K562 (cell line): ENCODE data around the gene ZDHHC8. TPM values are rescaled to one million over a fixed set of nuclear protein-coding genes. Genes with fewer than 3 reads are reported as not detected.

ENCODE experiments used
- ATAC-seq: fragments of 200-7000 bp; cut with Tn5 transposase; 3 replicates; pipeline ENCODE4 v1.9.1; 2020; ENCODE audit warnings: moderate library complexity
- BruUV-seq: library from RNA; stranded (reverse); fragments of 400-500 nt; replicated peaks from 2 replicates; lab custom pipeline; 2021; lab: Mats Ljungman, UMichigan
- CTCF ChIA-PET: fragments of 300-600 bp; formaldehyde crosslinking; extraction: SDS; loops from one replicate; lab custom pipeline; 2021; ENCODE audit warnings: low intra/inter-chr PET ratio; lab: Yijun Ruan, JAX
- POLR2A ChIA-PET: fragments of 300-600, 350-650 bp; sonication (Branson Sonifier 250); formaldehyde crosslinking; extraction: SDS; loops from one replicate; lab custom pipeline; 2021; ENCODE audit warnings: antibody characterized with exemption, inconsistent platforms; lab: Yijun Ruan, JAX
- DNase-seq, 4 experiments: peaks; one replicate each; pipeline versions ENCODE4 v3.0.0 to v3.0.0-alpha.2; 2011 to 2018; ENCODE audit warnings: low spot score in 3 of 4, mixed read lengths in 3 of 4; ENCODE audit errors: extremely low read depth in 1 of 4
- FAIRE-seq: peaks from 2 replicates; lab custom pipeline; 2011; peaks lifted over from hg19 to GRCh38; lab: Jason Lieb, UNC
- H2AFZ ChIP-seq: 2 replicates; pipeline ENCODE4 v1.6.0; 2011; ENCODE audit warnings: low read depth, low read length, control low read depth, inconsistent platforms
- H3K27ac ChIP-seq: fragments of 200-600 bp; 3 replicates; pipeline ENCODE4 v1.8.0; 2011; ENCODE audit warnings: low read depth, mild to moderate bottlenecking, control low read depth, inconsistent platforms, low read length, moderate library complexity, mixed read lengths; ENCODE audit errors: extremely low read depth
- H3K27me3 ChIP-seq, 2 experiments: fragments of 300-600 bp in 1 of 2; 2 replicates in 1 of 2; 3 replicates in 1 of 2; pipeline versions ENCODE4 v1.6.0 to v1.8.0; 2011; ENCODE audit warnings: inconsistent platforms in 2 of 2, low read length in 2 of 2, mild to moderate bottlenecking in 1 of 2, mixed read lengths in 1 of 2, moderate library complexity in 1 of 2; ENCODE audit not compliant: control insufficient read depth in 2 of 2, insufficient read depth in 2 of 2
- H3K36me3 ChIP-seq: fragments of 300-600 bp; 3 replicates; pipeline ENCODE4 v1.8.0; 2011; ENCODE audit warnings: mild to moderate bottlenecking, low read length, inconsistent platforms; ENCODE audit not compliant: control insufficient read depth, insufficient read depth
- H3K4me1 ChIP-seq, 2 experiments: fragments of 200-600 bp in 1 of 2; replicated peaks in 1 of 2; 2 replicates in 1 of 2; 3 replicates in 1 of 2; pipeline versions ENCODE4 v1.5.1 to v1.8.0; 2011; ENCODE audit warnings: inconsistent platforms in 2 of 2, low read length in 2 of 2, mild to moderate bottlenecking in 1 of 2, mixed read lengths in 1 of 2, moderate library complexity in 1 of 2; ENCODE audit not compliant: control insufficient read depth in 2 of 2, insufficient read depth in 2 of 2
- H3K4me2 ChIP-seq: 2 replicates; pipeline ENCODE4 v1.6.1; 2011; ENCODE audit warnings: low read length, control low read depth, inconsistent platforms, mixed read lengths; ENCODE audit not compliant: insufficient read depth
- H3K4me3 ChIP-seq: fragments of 200-600 bp; sonication (generic), shearing (Covaris generic); 2 replicates; pipeline ENCODE4 v1.5.1; 2016; ENCODE audit warnings: control low read depth, inconsistent platforms
- H3K79me2 ChIP-seq: fragments of 200-600 bp; 3 replicates; pipeline ENCODE4 v1.8.0; 2011; ENCODE audit warnings: low read length, inconsistent platforms; ENCODE audit not compliant: control insufficient read depth, insufficient read depth
- H3K9ac ChIP-seq, 2 experiments: 2 replicates each; pipeline versions ENCODE4 v1.6.0 to v1.6.1; 2011; ENCODE audit warnings: low read depth in 2 of 2, low read length in 2 of 2, control low read depth in 1 of 2, inconsistent platforms in 1 of 2, mild to moderate bottlenecking in 1 of 2, mixed read lengths in 1 of 2; ENCODE audit not compliant: insufficient read depth in 1 of 2
- H3K9me1 ChIP-seq: one replicate; pipeline ENCODE4 v1.6.0; 2011; ENCODE audit warnings: inconsistent platforms, mild to moderate bottlenecking, low read length, moderate library complexity; ENCODE audit not compliant: control insufficient read depth, insufficient read depth
- H3K9me3 ChIP-seq: replicated peaks from 2 replicates; pipeline ENCODE4 v1.5.1; 2011; ENCODE audit warnings: low read depth, low read length, inconsistent platforms; ENCODE audit not compliant: control insufficient read depth, insufficient read depth
- H4K20me1 ChIP-seq: replicated peaks from 2 replicates; pipeline ENCODE4 v1.6.1; 2011; ENCODE audit warnings: low read length, inconsistent platforms, mixed read lengths; ENCODE audit not compliant: control insufficient read depth, insufficient read depth
- CEBPZ ChIP-seq: fragments of 150-350 bp; IDR thresholded peaks from 2 replicates; pipeline ENCODE4 v1.6.1; 2014; ENCODE audit warnings: low read depth, mild to moderate bottlenecking, low read length, borderline replicate concordance
- ERF ChIP-seq: fragments of 450-650 bp; formaldehyde crosslinking; IDR thresholded peaks from 2 replicates; pipeline ENCODE4 v1.4.0; 2020; ENCODE audit warnings: mild to moderate bottlenecking, mixed read lengths
- GTF2B ChIP-seq: IDR thresholded peaks from 2 replicates; pipeline ENCODE4 v1.6.1; 2011; ENCODE audit not compliant: insufficient read length; ENCODE audit errors: extremely low read depth
- NFIX ChIP-seq: fragments of 250-450 bp; sonication (Bioruptor Pico); IDR thresholded peaks from 2 replicates; pipeline ENCODE4 v1.4.0; 2020; ENCODE audit warnings: low read depth, mild to moderate bottlenecking, moderate library complexity
- POLR2AphosphoS5 ChIP-seq: IDR thresholded peaks from 2 replicates; pipeline ENCODE4 v1.6.1; 2011; ENCODE audit warnings: mild to moderate bottlenecking, low read depth, low read length, moderate library complexity; ENCODE audit not compliant: control insufficient read depth, insufficient read depth
- POLR3G ChIP-seq: IDR thresholded peaks from 2 replicates; pipeline ENCODE4 v1.6.1; 2011; ENCODE audit not compliant: insufficient read length, insufficient replicate concordance; ENCODE audit errors: extremely low read depth
- PRMT5 ChIP-seq: sonication (generic); formaldehyde crosslinking; IDR thresholded peaks from 2 replicates; pipeline ENCODE4 v1.5.0; 2020; ENCODE audit warnings: missing genetic modification reagents
- RNF2 ChIP-seq: sonication (generic); IDR thresholded peaks from 2 replicates; pipeline ENCODE4 v1.6.1; 2016
- TARDBP ChIP-seq: fragments of 450-650 bp; IDR thresholded peaks from 2 replicates; pipeline ENCODE4 v1.6.1; 2016
- TFE3 ChIP-seq: fragments of 450-650 bp; formaldehyde crosslinking; IDR thresholded peaks from 2 replicates; pipeline ENCODE4 v1.4.0; 2020; ENCODE audit warnings: mild to moderate bottlenecking, mixed read lengths
- THRAP3 ChIP-seq: fragments of 450-650 bp; IDR thresholded peaks from 2 replicates; pipeline ENCODE4 v1.6.1; 2016; ENCODE audit warnings: mild to moderate bottlenecking, inconsistent platforms, borderline replicate concordance
- TSC22D4 ChIP-seq: fragments of 450-650 bp; IDR thresholded peaks from 2 replicates; pipeline ENCODE4 v1.6.1; 2016; ENCODE audit warnings: missing genetic modification characterization, missing biosample characterization, control low read depth
- USF2 ChIP-seq: sonication (generic); formaldehyde crosslinking; IDR thresholded peaks from 2 replicates; pipeline ENCODE4 v1.5.0; 2020; ENCODE audit warnings: missing genetic modification reagents
- ZNF175 ChIP-seq: fragments of 200-800 bp; sonication (Bioruptor generic); IDR thresholded peaks from 2 replicates; pipeline ENCODE4 v1.6.1; 2016; ENCODE audit warnings: low read depth, mild to moderate bottlenecking, missing genetic modification characterization, missing compliant biosample characterization
- WGBS: fragments of 100-300 bp; shearing (Covaris generic); methylation state at CpG from one replicate; pipeline ENCODE4 v1.1.6; 2016; ENCODE audit warnings: low coverage, mixed read lengths; ENCODE audit not compliant: insufficient coverage; ENCODE audit errors: missing lambda C conversion rate; 5-methylcytosine and 5-hydroxymethylcytosine counted together
- in situ Hi-C: fragments of 300-500 bp; cut with MboI; formaldehyde crosslinking; loops from 4 replicates; pipeline ENCODE4 v1.15.0; 2018; ENCODE audit warnings: inconsistent platforms, mixed read lengths
- intact Hi-C: fragments of 100-400 bp; cut with micrococcal nuclease; formaldehyde crosslinking; loops from 2 replicates; pipeline ENCODE4 v1.14.2; 2022
- polyA plus RNA-seq, 8 experiments: library from polyadenylated mRNA; depleted of rRNA in 4 of 8; stranded (reverse) in 5 of 8; unstranded in 3 of 8; fragments of >200 nt; fragmentation: Nextera tagmentation in 2 of 8; fragmentation: Illumina TruSeq in 1 of 8; extraction: Ambion mirVana in 2 of 8; extraction: Trizol in 1 of 8; gene quantifications; 2 replicates each; pipeline versions ENCODE4 v1.2.1 to v1.2.3, GENCODE V29; 2011 to 2014; ENCODE audit warnings: inconsistent platforms in 1 of 8, missing spikeins in 1 of 8
- total RNA-seq, 7 experiments: library from RNA; depleted of rRNA in 6 of 7; stranded (reverse); fragments of >200 nt in 6 of 7; fragmentation: Illumina TruSeq in 2 of 7; extraction: Trizol in 2 of 7; gene quantifications; 2 replicates each; pipeline versions ENCODE4 v1.2.1 to v1.2.3, GENCODE V29; 2011 to 2021; ENCODE audit warnings: low replicate concordance in 1 of 7

Gene ZDHHC8
- total and polyA plus RNA-seq, 9 of the 15 experiments (the other 6 are each of a cell fraction or from before 2014, with no cell fraction given): 0.04 to 109 (median 16.4) TPM

- intact Hi-C loops: loop anchor here (5.0 kb wide), 1 partner anchor 38 kb away; no protein-coding TSS in a partner anchor
- no peak overlapping the region for H3K4me2 ChIP-seq
- no peak for DNase-seq
- FAIRE-seq: no peak
- 2% methylated on average over 15 of the region's 15 CpGs for WGBS
- H3K9ac ChIP-seq: peak overlapping the region in 1 of 2 experiments; percentile 5; a peak in 1 of 4 replicates
- no peaks in the 10 kb centered on the region for H3K9me3 ChIP-seq
- BruUV-seq: no TSS peak
- ChIA-PET POLR2A (interaction anchor here (0.6 to 1.7 kb wide), 5 partner anchors 8 to 714 kb away, joined by 3 to 10 read pairs (median 6); no protein-coding TSS in a partner anchor), CTCF (no interaction called here)
- H3K36me3 ChIP-seq: no peaks in the 10 kb centered on the region
- peaks cover 0 to 49% of the 10 kb centered on the region in 2 experiments; a peak in 2 of 5 replicates for H3K4me1 ChIP-seq
- no peaks in the 10 kb centered on the region for H3K79me2 ChIP-seq
- peak; percentile 27; the same call in 2 of the 3 replicates for ATAC-seq
- H4K20me1 ChIP-seq: peaks cover 45% of the 10 kb centered on the region
- no peak overlapping the region for H3K27ac ChIP-seq
- in situ Hi-C loops: no loop called here
- no peak overlapping the region for H2AFZ ChIP-seq
- peaks cover 3% of the 10 kb centered on the region for H3K9me1 ChIP-seq
- peaks cover 84 to 95% of the 10 kb centered on the region in 2 experiments for H3K27me3 ChIP-seq
- no peak overlapping the region for H3K4me3 ChIP-seq
- TF ChIP-seq PRMT5 (CRISPR knock-in tag): 0 out of 2 replicates have a peak, but pooled peaks have one; percentile 22
- peak; percentile 72 for TF ChIP-seq USF2 (CRISPR knock-in tag)
- TF ChIP-seq RNF2: no peak
- TF ChIP-seq POLR2AphosphoS5: no peak
- TF ChIP-seq POLR3G: no peak
- peak; percentile 86 for TF ChIP-seq TFE3 (CRISPR knock-in tag)
- no peak for TF ChIP-seq NFIX (CRISPR knock-in tag)
- TF ChIP-seq ERF (CRISPR knock-in tag): 0 out of 2 replicates have a peak, but pooled peaks have one; percentile 13
- no peak for TF ChIP-seq TSC22D4
- no peak for TF ChIP-seq CEBPZ
- TF ChIP-seq TARDBP: no peak
- TF ChIP-seq THRAP3: no peak
- TF ChIP-seq GTF2B: no peak
- no peak for TF ChIP-seq ZNF175
These were observed 63.3 kb downstream of the ZDHHC8 start for GRCh38 chr22:20194681-20195593.
